Measurements from ENCODE around the gene TP73.

DNA sequence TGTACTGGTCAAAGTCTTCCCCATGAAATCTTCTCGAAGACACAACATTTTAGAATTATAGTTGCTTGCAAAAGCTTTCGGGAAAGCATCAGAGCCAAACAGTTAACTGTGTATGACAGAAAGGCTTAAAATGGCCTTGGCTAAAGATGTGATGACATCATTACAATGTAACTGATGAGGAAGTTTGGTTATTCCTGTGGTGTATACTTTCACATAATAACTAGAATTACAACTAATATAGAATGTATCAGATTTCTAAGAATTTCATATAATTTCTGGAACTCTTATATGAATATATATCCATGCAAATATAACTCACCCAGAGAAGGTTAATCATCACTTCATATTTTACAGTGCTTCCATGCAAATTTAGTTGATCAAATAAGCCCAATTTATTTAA is 8.4 kb downstream of the TP73 start:
- TF ChIP-seq GATA2 (IDR thresholded peaks at IDR 0.05; ENCODE audit: low read depth, low read length) (no peak), GATA3 (IDR thresholded peaks at IDR 0.05; ENCODE audit: low read depth, low read length) (no peak)

Data from SH-SY5Y (cell line).